Smooth muscle cell (in vitro differentiated cells): ENCODE measurements around the gene CHADL. TPM values are rescaled to one million over a fixed set of nuclear protein-coding genes. Genes with fewer than 3 reads are reported as not detected.
A peak's percentile ranks its signal among the peaks of the same experiment; 100 is the strongest.

Experiments used
- DNase-seq: peaks from one replicate; lab custom pipeline; 2025; ENCODE audit not compliant: unreplicated experiment; lab: John Stamatoyannopoulos, UW
- H2AFZ ChIP-seq: fragments of 200-600 bp; sonication (generic); 2 replicates; pipeline ENCODE4 v1.6.0; 2016; ENCODE audit warnings: antibody characterized with exemption, low read depth, mild to moderate bottlenecking
- H3F3A ChIP-seq: fragments of 200-600 bp; sonication (generic); 2 replicates; pipeline ENCODE4 v1.6.0; 2017; ENCODE audit warnings: antibody characterized with exemption, low read depth
- H3K27ac ChIP-seq: fragments of 200-600 bp; sonication (generic); 2 replicates; pipeline ENCODE4 v1.5.1; 2016; ENCODE audit warnings: low read depth, mild to moderate bottlenecking
- H3K27me3 ChIP-seq: fragments of 200-600 bp; sonication (generic); 2 replicates; pipeline ENCODE4 v1.6.1; 2016; ENCODE audit warnings: low read depth, mild to moderate bottlenecking
- H3K36me3 ChIP-seq: fragments of 200-600 bp; sonication (generic); 2 replicates; pipeline ENCODE4 v1.5.1; 2016; ENCODE audit warnings: low read depth
- H3K4me1 ChIP-seq: fragments of 200-600 bp; sonication (generic); 2 replicates; pipeline ENCODE4 v1.5.1; 2016; ENCODE audit warnings: low read depth
- H3K4me2 ChIP-seq: fragments of 200-600 bp; sonication (generic); 2 replicates; pipeline ENCODE4 v1.6.0; 2016; ENCODE audit warnings: mild to moderate bottlenecking
- H3K4me3 ChIP-seq: fragments of 200-600 bp; sonication (generic); 2 replicates; pipeline ENCODE4 v1.5.1; 2016; ENCODE audit warnings: mild to moderate bottlenecking
- H3K79me2 ChIP-seq: fragments of 200-600 bp; sonication (generic); 2 replicates; pipeline ENCODE4 v1.6.0; 2016; ENCODE audit warnings: low read depth, mild to moderate bottlenecking
- H3K9ac ChIP-seq: fragments of 200-600 bp; sonication (generic); 2 replicates; pipeline ENCODE4 v1.6.0; 2016; ENCODE audit warnings: low read depth
- H3K9me3 ChIP-seq: fragments of 200-600 bp; sonication (generic); replicated peaks from 2 replicates; pipeline ENCODE4 v1.5.1; 2016; ENCODE audit warnings: low read depth
- H4K20me1 ChIP-seq: fragments of 200-600 bp; sonication (generic); 2 replicates; pipeline ENCODE4 v1.6.0; 2016; ENCODE audit warnings: low read depth
- CTCF ChIP-seq: fragments of 200-600 bp; sonication (generic); IDR thresholded peaks from 2 replicates; pipeline ENCODE4 v1.5.1; 2017; ENCODE audit warnings: borderline replicate concordance, mild to moderate bottlenecking, antibody characterized with exemption; ENCODE audit not compliant: insufficient read depth, poor library complexity, severe bottlenecking
- WGBS: methylation state at CpG from one replicate; pipeline ENCODE4 v1.1.7; 2016; ENCODE audit warnings: low lambda C conversion rate; 5-methylcytosine and 5-hydroxymethylcytosine counted together
- polyA plus RNA-seq: library from polyadenylated mRNA; unstranded; fragments of >200 nt; fragmentation: Nextera tagmentation; extraction: Ambion mirVana; gene quantifications from 2 replicates; pipeline ENCODE4 v1.2.1, GENCODE V29; 2016
- total RNA-seq: library from RNA; depleted of rRNA; stranded (reverse); fragments of >200 nt; gene quantifications from 2 replicates; pipeline ENCODE4 v1.2.3, GENCODE V29; 2014

Gene CHADL
- total and polyA plus RNA-seq, 2 experiments from 2014 or later: 0.17 TPM; not detected in 1

- H3K79me2 ChIP-seq: peaks cover 23% of the 10 kb centered on the region
- H3K9me3 ChIP-seq: no peaks in the 10 kb centered on the region
- H3K27ac ChIP-seq: peak overlapping the region; percentile 92
- no peaks in the 10 kb centered on the region for H3K36me3 ChIP-seq
- peak overlapping the region; percentile 81 for H3K9ac ChIP-seq
- no peak overlapping the region for H2AFZ ChIP-seq
- no peak for TF ChIP-seq CTCF
- peak overlapping the region; percentile 92 for H3K4me2 ChIP-seq
- H3K27me3 ChIP-seq: no peaks in the 10 kb centered on the region
- H3K4me1 ChIP-seq: peaks cover 11% of the 10 kb centered on the region
- 86% methylated on average over 10 of the region's 10 CpGs for WGBS
- H3F3A ChIP-seq: peaks cover 7% of the 10 kb centered on the region
- H3K4me3 ChIP-seq: peak overlapping the region; percentile 66
- no peak for DNase-seq
- H4K20me1 ChIP-seq: peaks cover 9% of the 10 kb centered on the region
Observed at GRCh38 chr22:41284465-41284864, 43.7 kb upstream of the CHADL start.

- H3K27me3 ChIP-seq: no peaks in the 10 kb centered on the region
- H3K36me3 ChIP-seq: peaks cover 8% of the 10 kb centered on the region
- TF ChIP-seq CTCF: no peak
- H3K4me3 ChIP-seq: no peak overlapping the region
- peaks cover 30% of the 10 kb centered on the region for H3K79me2 ChIP-seq
- no peak overlapping the region for H3K4me2 ChIP-seq
- peaks cover 6% of the 10 kb centered on the region for H3K4me1 ChIP-seq
- H3K9ac ChIP-seq: no peak overlapping the region
- no peak for DNase-seq
- H3K9me3 ChIP-seq: no peaks in the 10 kb centered on the region
- H4K20me1 ChIP-seq: peaks cover 9% of the 10 kb centered on the region
- H2AFZ ChIP-seq: no peak overlapping the region
- WGBS: 100% methylated on average over 2 of the region's 2 CpGs
- peaks cover 7% of the 10 kb centered on the region for H3F3A ChIP-seq
- no peak overlapping the region for H3K27ac ChIP-seq
Observed at GRCh38 chr22:41280854-41281253, 40.1 kb upstream of the CHADL start.

GRCh38 chr22:41280065-41280464 lies 39.3 kb upstream of the CHADL start:
- H3K79me2 ChIP-seq: peaks cover 30% of the 10 kb centered on the region
- H2AFZ ChIP-seq: no peak overlapping the region
- H3K27ac ChIP-seq: no peak overlapping the region
- peaks cover 10% of the 10 kb centered on the region for H3K36me3 ChIP-seq
- peaks cover 9% of the 10 kb centered on the region for H4K20me1 ChIP-seq
- no peak for TF ChIP-seq CTCF
- H3K4me2 ChIP-seq: no peak overlapping the region
- H3K27me3 ChIP-seq: no peaks in the 10 kb centered on the region
- DNase-seq: no peak
- peaks cover 5% of the 10 kb centered on the region for H3K4me1 ChIP-seq
- H3K9ac ChIP-seq: no peak overlapping the region
- WGBS: 83% methylated on average over 3 of the region's 3 CpGs
- H3F3A ChIP-seq: peaks cover 6% of the 10 kb centered on the region
- no peak overlapping the region for H3K4me3 ChIP-seq
- no peaks in the 10 kb centered on the region for H3K9me3 ChIP-seq

- Histone ChIP-seq H3K27ac (no peak overlapping the region), H3K4me1 (no peaks in the 10 kb centered on the region), H3F3A (no peaks in the 10 kb centered on the region), H3K36me3 (peaks cover 15% of the 10 kb centered on the region), H3K4me3 (no peak overlapping the region), H2AFZ (no peak overlapping the region), H3K4me2 (no peak overlapping the region), H3K9me3 (no peaks in the 10 kb centered on the region), H3K27me3 (no peaks in the 10 kb centered on the region), H3K79me2 (peaks cover 7% of the 10 kb centered on the region), H4K20me1 (no peaks in the 10 kb centered on the region), H3K9ac (no peak overlapping the region)
- WGBS: 98% methylated on average over 4 of the region's 4 CpGs
- TF ChIP-seq CTCF: no peak
- DNase-seq: no peak
Observed at GRCh38 chr22:41274856-41275255, 34.1 kb upstream of the CHADL start.
